ENCODE data around the gene MTUS2. TPM values are rescaled to one million over a fixed set of nuclear protein-coding genes. Genes with fewer than 3 reads are reported as not detected.

MTUS2 gene
- total RNA-seq, 1 donor: 0.36 TPM

- peak; percentile 92 for DNase-seq (ENCODE audit: low read depth)
- TF ChIP-seq, protein P1, sequence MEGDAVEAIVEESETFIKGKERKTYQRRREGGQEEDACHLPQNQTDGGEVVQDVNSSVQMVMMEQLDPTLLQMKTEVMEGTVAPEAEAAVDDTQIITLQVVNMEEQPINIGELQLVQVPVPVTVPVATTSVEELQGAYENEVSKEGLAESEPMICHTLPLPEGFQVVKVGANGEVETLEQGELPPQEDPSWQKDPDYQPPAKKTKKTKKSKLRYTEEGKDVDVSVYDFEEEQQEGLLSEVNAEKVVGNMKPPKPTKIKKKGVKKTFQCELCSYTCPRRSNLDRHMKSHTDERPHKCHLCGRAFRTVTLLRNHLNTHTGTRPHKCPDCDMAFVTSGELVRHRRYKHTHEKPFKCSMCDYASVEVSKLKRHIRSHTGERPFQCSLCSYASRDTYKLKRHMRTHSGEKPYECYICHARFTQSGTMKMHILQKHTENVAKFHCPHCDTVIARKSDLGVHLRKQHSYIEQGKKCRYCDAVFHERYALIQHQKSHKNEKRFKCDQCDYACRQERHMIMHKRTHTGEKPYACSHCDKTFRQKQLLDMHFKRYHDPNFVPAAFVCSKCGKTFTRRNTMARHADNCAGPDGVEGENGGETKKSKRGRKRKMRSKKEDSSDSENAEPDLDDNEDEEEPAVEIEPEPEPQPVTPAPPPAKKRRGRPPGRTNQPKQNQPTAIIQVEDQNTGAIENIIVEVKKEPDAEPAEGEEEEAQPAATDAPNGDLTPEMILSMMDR (IDR thresholded peaks at IDR 0.05; ENCODE audit: insufficient read depth, low read length): no peak
- H3K4me3 ChIP-seq (ENCODE audit: low read depth, low read length): no peak overlapping the region
Measured at GRCh38 chr13:29511980-29512379, 691.8 kb downstream of the MTUS2 start.

- TF ChIP-seq, protein P1 (IDR thresholded peaks at IDR 0.05; ENCODE audit: insufficient read depth, low read length): no peak
- H3K4me3 ChIP-seq (ENCODE audit: low read depth, low read length): no peak overlapping the region
- DNase-seq (ENCODE audit: low read depth): peak; percentile 18
Measured at GRCh38 chr13:29513002-29513980, 693.2 kb downstream of the MTUS2 start.

- TF ChIP-seq, protein P1 (IDR thresholded peaks at IDR 0.05; ENCODE audit: insufficient read depth, low read length): no peak
- DNase-seq (ENCODE audit: low read depth): no peak
- no peak overlapping the region for H3K4me3 ChIP-seq (ENCODE audit: low read depth, low read length)
Measured at GRCh38 chr13:29513981-29514719, 694.0 kb downstream of the MTUS2 start.

GRCh38 chr13:29514720-29515310 lies 694.7 kb downstream of the MTUS2 start:
- DNase-seq (ENCODE audit: low read depth): no peak
- TF ChIP-seq, protein P1 (IDR thresholded peaks at IDR 0.05; ENCODE audit: insufficient read depth, low read length): no peak
- H3K4me3 ChIP-seq (ENCODE audit: low read depth, low read length): no peak overlapping the region

GRCh38 chr13:29515372-29515771 lies 695.2 kb downstream of the MTUS2 start:
- no peak overlapping the region for H3K4me3 ChIP-seq (ENCODE audit: low read depth, low read length)
- TF ChIP-seq, protein P1 (IDR thresholded peaks at IDR 0.05; ENCODE audit: insufficient read depth, low read length): no peak
- no peak for DNase-seq (ENCODE audit: low read depth)

DNA sequence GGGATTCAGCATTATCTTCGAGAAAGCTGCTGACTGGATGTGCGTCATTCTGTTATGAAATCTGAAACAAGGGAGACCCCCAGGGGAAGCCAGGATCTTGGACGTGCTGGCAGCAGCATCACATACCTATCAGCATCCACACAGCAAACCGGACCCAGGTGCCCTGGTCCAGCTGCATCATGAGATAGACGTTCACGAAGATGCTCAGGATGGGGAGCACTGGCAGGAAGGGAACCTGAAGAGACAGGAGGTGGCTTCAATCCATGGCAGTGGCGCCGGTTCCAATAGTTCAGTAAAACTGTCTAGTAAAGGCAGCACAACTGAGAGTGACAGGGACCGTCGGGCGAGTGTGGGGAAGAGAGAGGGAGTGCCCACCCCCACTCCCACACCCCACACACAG lies 695.9 kb downstream of the MTUS2 start:
- peak; percentile 38 for DNase-seq (ENCODE audit: low read depth)
- TF ChIP-seq, protein P1 (IDR thresholded peaks at IDR 0.05; ENCODE audit: insufficient read depth, low read length): no peak
- H3K4me3 ChIP-seq (ENCODE audit: low read depth, low read length): no peak overlapping the region

Measured in fibroblast of the aortic adventitia (primary cell).